Parathyroid adenoma (tissue), 2 donors: ENCODE measurements around the gene ABCC9.

ENCODE experiments used
- H2AFZ ChIP-seq: fragments of 300-600 bp; sonication (generic); one replicate; pipeline ENCODE4 v1.7.0; 2017; ENCODE audit warnings: antibody characterized with exemption, mild to moderate bottlenecking
- H3K27ac ChIP-seq: fragments of 300-600 bp; sonication (generic); one replicate; pipeline ENCODE4 v1.7.0; 2017
- H3K27me3 ChIP-seq: fragments of 300-600 bp; sonication (generic); one replicate; pipeline ENCODE4 v1.7.0; 2017; ENCODE audit warnings: low read length; ENCODE audit not compliant: control insufficient read depth, insufficient read depth
- H3K36me3 ChIP-seq: fragments of 300-600 bp; sonication (generic); one replicate; pipeline ENCODE4 v1.7.0; 2017; ENCODE audit warnings: low read length; ENCODE audit not compliant: control insufficient read depth, insufficient read depth
- H3K4me1 ChIP-seq: fragments of 300-600 bp; sonication (generic); one replicate; pipeline ENCODE4 v1.7.0; 2017; ENCODE audit warnings: control low read depth
- H3K4me2 ChIP-seq: fragments of 300-600 bp; sonication (generic); one replicate; pipeline ENCODE4 v1.7.0; 2017; ENCODE audit warnings: low read length
- H3K4me3 ChIP-seq: fragments of 300-600 bp; sonication (generic); one replicate; pipeline ENCODE4 v1.7.0; 2017; ENCODE audit warnings: low read depth, low read length
- H3K79me2 ChIP-seq: fragments of 300-600 bp; sonication (generic); one replicate; pipeline ENCODE4 v1.7.0; 2017; ENCODE audit warnings: control low read depth
- H3K9ac ChIP-seq: fragments of 300-600 bp; sonication (generic); one replicate; pipeline ENCODE4 v1.7.0; 2017; ENCODE audit warnings: mild to moderate bottlenecking
- H3K9me3 ChIP-seq: fragments of 300-600 bp; sonication (generic); one replicate; pipeline ENCODE4 v1.7.0; 2017; ENCODE audit warnings: low read length; ENCODE audit not compliant: control insufficient read depth
- CTCF ChIP-seq: fragments of 300-600 bp; sonication (generic); IDR thresholded peaks from one replicate; pipeline ENCODE4 v1.7.0; 2017; ENCODE audit warnings: antibody characterized with exemption, mild to moderate bottlenecking
- donor health status: primary hyperparathyroidism.

Gene ABCC9

DNA sequence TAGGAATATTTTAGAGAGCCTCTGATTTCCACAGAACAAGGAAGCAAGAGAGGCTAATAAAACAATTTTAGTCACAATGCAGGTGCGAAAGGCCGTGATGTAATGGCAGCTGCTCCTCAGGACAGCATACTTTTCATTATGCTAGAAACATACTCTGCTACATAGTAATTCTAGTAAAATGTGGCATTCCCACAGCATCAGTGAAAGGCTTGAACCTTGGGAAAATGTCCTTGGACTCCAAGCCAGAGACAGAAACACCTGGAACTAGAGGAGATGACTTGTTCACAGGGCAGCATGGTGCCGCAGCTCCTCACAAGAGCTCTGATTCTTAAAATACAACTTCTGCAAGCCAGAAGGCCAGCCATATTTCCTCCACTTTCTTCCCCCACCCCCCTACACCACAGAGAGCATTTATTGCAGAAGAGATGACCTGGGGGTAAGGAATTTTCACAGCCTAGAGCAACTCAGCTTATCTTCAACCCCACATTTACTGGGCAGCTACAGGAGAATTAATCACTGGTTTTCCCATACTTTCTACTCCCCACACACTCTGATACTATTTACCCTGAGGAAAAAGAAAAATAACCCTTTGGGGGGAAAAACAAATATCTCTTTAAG lies 15.8 kb downstream of the ABCC9 start:
- no peak overlapping the region for H3K4me3 ChIP-seq
- H3K27me3 ChIP-seq, result no peaks in the 10 kb centered on the region
- no peaks in the 10 kb centered on the region for H3K36me3 ChIP-seq
- TF ChIP-seq CTCF, result no peak
- H3K27ac ChIP-seq, result no peak overlapping the region
- H3K4me1 ChIP-seq, result no peaks in the 10 kb centered on the region
- H3K9me3 ChIP-seq, result no peaks in the 10 kb centered on the region
- no peak overlapping the region for H3K4me2 ChIP-seq
- no peak overlapping the region for H2AFZ ChIP-seq
- H3K79me2 ChIP-seq, result no peaks in the 10 kb centered on the region
- H3K9ac ChIP-seq, result no peak overlapping the region

DNA sequence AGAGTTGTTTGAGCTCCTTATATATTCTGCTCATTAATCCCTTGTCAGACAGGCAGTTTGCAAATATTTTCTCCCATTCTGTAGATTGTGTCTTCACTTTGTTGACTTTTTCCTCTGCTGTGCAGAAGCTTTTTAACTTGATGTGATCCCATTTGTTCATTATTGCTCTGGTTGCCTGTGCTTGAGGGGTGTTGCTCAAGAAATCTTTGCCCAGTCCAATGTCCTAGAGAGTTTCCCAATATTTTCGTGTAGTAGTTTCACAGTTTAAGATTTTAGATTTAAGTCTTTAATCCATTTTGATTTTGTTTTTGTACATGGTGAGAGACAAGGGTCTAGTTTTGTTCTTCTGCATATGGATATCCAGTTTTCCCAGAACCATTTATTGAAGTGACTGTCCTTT lies 19.8 kb downstream of the ABCC9 start:
- H3K9me3 ChIP-seq, result no peaks in the 10 kb centered on the region
- H3K4me1 ChIP-seq, result no peaks in the 10 kb centered on the region
- no peak overlapping the region for H3K27ac ChIP-seq
- H3K79me2 ChIP-seq, result no peaks in the 10 kb centered on the region
- H3K4me3 ChIP-seq, result no peak overlapping the region
- H3K9ac ChIP-seq, result no peak overlapping the region
- no peaks in the 10 kb centered on the region for H3K36me3 ChIP-seq
- no peak for TF ChIP-seq CTCF
- no peaks in the 10 kb centered on the region for H3K27me3 ChIP-seq
- H2AFZ ChIP-seq, result no peak overlapping the region
- no peak overlapping the region for H3K4me2 ChIP-seq

- Histone ChIP-seq H2AFZ (no peak overlapping the region), H3K79me2 (no peaks in the 10 kb centered on the region), H3K36me3 (no peaks in the 10 kb centered on the region), H3K4me2 (no peak overlapping the region), H3K4me3 (no peak overlapping the region), H3K27me3 (no peaks in the 10 kb centered on the region), H3K9me3 (no peaks in the 10 kb centered on the region), H3K9ac (no peak overlapping the region), H3K4me1 (no peaks in the 10 kb centered on the region), H3K27ac (no peak overlapping the region)
- TF ChIP-seq CTCF, result no peak
Observed at GRCh38 chr12:21918456-21918855, 22.8 kb downstream of the ABCC9 start.

- no peaks in the 10 kb centered on the region for H3K27me3 ChIP-seq
- H3K4me1 ChIP-seq, result no peaks in the 10 kb centered on the region
- H3K4me2 ChIP-seq, result no peak overlapping the region
- no peaks in the 10 kb centered on the region for H3K36me3 ChIP-seq
- no peaks in the 10 kb centered on the region for H3K9me3 ChIP-seq
- H3K4me3 ChIP-seq, result no peak overlapping the region
- no peak for TF ChIP-seq CTCF
- H2AFZ ChIP-seq, result no peak overlapping the region
- no peak overlapping the region for H3K9ac ChIP-seq
- no peak overlapping the region for H3K27ac ChIP-seq
- H3K79me2 ChIP-seq, result no peaks in the 10 kb centered on the region
Observed at GRCh38 chr12:21913823-21914222, 27.4 kb downstream of the ABCC9 start.

DNA sequence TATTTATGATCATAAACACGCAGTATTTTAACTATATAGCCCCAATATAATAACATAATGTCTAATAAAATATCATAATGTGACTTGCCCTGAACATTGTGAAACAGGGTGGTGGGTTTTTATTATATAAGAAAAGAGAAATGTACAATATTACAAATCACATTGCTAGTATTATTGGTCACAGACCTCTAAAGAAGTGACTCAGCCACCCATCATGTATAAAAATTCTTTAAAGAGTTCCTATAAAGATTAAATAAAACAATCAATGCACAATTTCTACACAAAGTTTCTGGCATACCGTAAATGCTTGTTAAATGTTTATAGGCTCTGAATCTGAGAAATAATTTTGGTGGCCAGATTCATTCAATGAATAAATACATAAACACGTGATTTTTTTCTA lies 28.9 kb downstream of the ABCC9 start:
- no peaks in the 10 kb centered on the region for H3K27me3 ChIP-seq

More for the DNA sequence above, 28.9 kb downstream of the ABCC9 start:
- Histone ChIP-seq H3K4me1 (no peaks in the 10 kb centered on the region), H3K27ac (no peak overlapping the region), H3K36me3 (no peaks in the 10 kb centered on the region), H3K9me3 (no peaks in the 10 kb centered on the region), H2AFZ (no peak overlapping the region), H3K4me2 (no peak overlapping the region), H3K9ac (no peak overlapping the region), H3K79me2 (no peaks in the 10 kb centered on the region), H3K4me3 (no peak overlapping the region)
- no peak for TF ChIP-seq CTCF
